Uterus (tissue), 2 donors: ENCODE results near the gene RNU1-2.
"Not testable (repeated sequence)": the region's sequence is repeated elsewhere in the genome, so short reads cannot be mapped to it uniquely, and the experiment has no call there.

ENCODE experiments used
- CTCF ChIP-seq, 4 experiments: fragments of 200-600 bp in 2 of 4; fragments of 450-650 bp in 2 of 4; sonication (generic) in 2 of 4; IDR thresholded peaks; one replicate each; pipeline ENCODE4 v1.5.1; 2016 to 2019; ENCODE audit warnings: antibody characterized with exemption in 4 of 4, mild to moderate bottlenecking in 2 of 4, moderate library complexity in 1 of 4
- POLR2A ChIP-seq, 2 donors: fragments of 450-650 bp; IDR thresholded peaks; one replicate each; pipeline ENCODE4 v1.6.1; 2016; ENCODE audit warnings: antibody characterized with exemption in 2 of 2, mild to moderate bottlenecking in 1 of 2, moderate library complexity in 1 of 2

DNA sequence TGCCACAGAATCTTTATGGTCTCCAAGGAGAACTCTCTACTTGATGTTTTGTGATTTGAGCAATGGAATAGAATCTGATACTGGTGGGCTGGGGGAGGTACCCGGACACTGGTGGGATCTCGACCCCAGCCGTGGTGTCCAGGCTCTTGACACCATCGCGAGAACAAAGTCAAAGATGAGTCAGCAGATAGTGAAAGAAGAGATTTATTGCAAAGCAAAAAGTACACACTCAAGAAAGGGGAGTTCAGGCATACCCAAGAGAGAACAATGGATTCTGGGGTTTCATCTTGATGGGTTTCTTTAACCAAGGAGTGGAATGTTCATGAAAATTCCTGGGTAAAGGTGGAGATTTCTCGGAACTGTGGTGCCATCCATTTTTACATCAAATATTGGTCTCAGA is 1.4 kb upstream of the RNU1-2 start:
- not testable (repeated sequence) for TF ChIP-seq CTCF, POLR2A (IDR thresholded peaks at IDR 0.05)
